Muscle of back (tissue), 13 donors: ENCODE data around the gene TMEM221. TPM values are rescaled to one million over a fixed set of nuclear protein-coding genes. Genes with fewer than 3 reads are reported as not detected.

ENCODE experiments used
- DNase-seq, 3 donors: peaks; one replicate each; pipeline versions ENCODE4 v3.0.0 to v3.0.0-alpha.2; 2013
- long read RNA-seq, 9 donors: transcript quantifications; one replicate each; lab custom pipeline, GENCODE V29; 2026
- polyA plus RNA-seq, 10 donors: library from polyadenylated mRNA; unstranded; fragments of 120-200 nt; gene quantifications; one replicate each; pipeline ENCODE4 v1.2.1, GENCODE V29; 2013; ENCODE audit not compliant: insufficient read length in 10 of 10

The TMEM221 gene
- polyA plus RNA-seq: 1 to 10 TPM in 8 of 10 donors, under 1 TPM in 2; 0.84 to 2.7 (median 1.2) TPM
- long read RNA-seq, donor 1: 0 reads
- long read RNA-seq, donor 2: 0 reads
- long read RNA-seq, donor 3: 0 reads
- long read RNA-seq, donor 4, partial matches to known transcripts: 0 of 1 reads
- long read RNA-seq, donor 4, other reads (novel, unspliced or antisense): 0 of 1 reads
- long read RNA-seq, donor 5: 0 reads
- long read RNA-seq, donor 6: 0 reads
- long read RNA-seq, donor 7: 0 reads
- long read RNA-seq, donor 8: 0 reads
- long read RNA-seq, donor 9: 0 reads

GRCh38 chr19:17448131-17448967 is at the start of gene TMEM221:
TMEM221 (minus strand) TSS chr19:17448668; CDS start chr19:17448462, 206 bp downstream.
- peak in 2 of 3 donors; percentile 51 to 72 for DNase-seq

- DNase-seq: no peak
These were observed 48.8 kb upstream of the TMEM221 start for GRCh38 chr19:17497149-17497798.

GRCh38 chr19:17496337-17496997 is 48.0 kb upstream of the TMEM221 start:
- DNase-seq: peak; percentile 38 to 64 (median 49)

GRCh38 chr19:17495639-17496296 is 47.3 kb upstream of the TMEM221 start:
- DNase-seq: no peak

- DNase-seq: no peak
These were observed 42.8 kb upstream of the TMEM221 start for GRCh38 chr19:17491287-17491686.

GRCh38 chr19:17490411-17490810 is 41.9 kb upstream of the TMEM221 start:
- DNase-seq: no peak

- DNase-seq: no peak
These were observed 41.0 kb upstream of the TMEM221 start for GRCh38 chr19:17489392-17490030.

GRCh38 chr19:17488593-17489391 is 40.3 kb upstream of the TMEM221 start:
- no peak for DNase-seq

- DNase-seq: no peak
These were observed 39.0 kb upstream of the TMEM221 start for GRCh38 chr19:17487284-17488121.

- no peak for DNase-seq
These were observed 38.2 kb upstream of the TMEM221 start for GRCh38 chr19:17486545-17487240.

- DNase-seq: no peak
These were observed 36.2 kb upstream of the TMEM221 start for GRCh38 chr19:17484520-17485185.

GRCh38 chr19:17483605-17484002 is 35.1 kb upstream of the TMEM221 start:
- no peak for DNase-seq

- no peak for DNase-seq
These were observed 34.6 kb upstream of the TMEM221 start for GRCh38 chr19:17482877-17483604.

- no peak for DNase-seq
These were observed 33.5 kb upstream of the TMEM221 start for GRCh38 chr19:17481986-17482385.

GRCh38 chr19:17479325-17479791 is 30.9 kb upstream of the TMEM221 start:
- DNase-seq: peak in 2 of 3 donors; percentile 60 to 64

- DNase-seq: peak; percentile 59 to 75 (median 67)
These were observed 27.2 kb upstream of the TMEM221 start for GRCh38 chr19:17475541-17476115.
